ENCODE results near the gene BDH1.
"Not testable (repeated sequence)": the region's sequence is repeated elsewhere in the genome, so short reads cannot be mapped to it uniquely, and the experiment has no call there.

BDH1 gene

DNA sequence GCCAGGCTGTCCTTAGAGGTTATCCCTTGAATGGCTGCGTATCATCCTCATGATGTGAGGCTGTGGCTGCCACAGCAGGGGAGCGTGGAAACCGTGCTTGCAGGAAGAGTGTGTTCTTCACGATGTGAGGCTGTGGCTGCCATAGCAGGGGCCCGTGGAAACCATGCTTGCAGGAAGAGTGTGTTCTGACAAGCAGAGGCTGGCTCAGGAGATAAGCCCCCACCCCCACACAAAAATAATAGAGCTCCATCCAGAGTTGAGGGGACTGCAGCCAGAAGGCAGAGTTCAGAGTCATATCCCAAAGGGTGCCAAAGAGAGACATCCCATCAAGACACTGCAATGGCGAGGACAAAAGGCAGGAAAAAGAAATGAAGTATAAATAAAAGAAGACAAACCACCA lies 22.6 kb upstream of the BDH1 start:
- no peak for DNase-seq

DNA sequence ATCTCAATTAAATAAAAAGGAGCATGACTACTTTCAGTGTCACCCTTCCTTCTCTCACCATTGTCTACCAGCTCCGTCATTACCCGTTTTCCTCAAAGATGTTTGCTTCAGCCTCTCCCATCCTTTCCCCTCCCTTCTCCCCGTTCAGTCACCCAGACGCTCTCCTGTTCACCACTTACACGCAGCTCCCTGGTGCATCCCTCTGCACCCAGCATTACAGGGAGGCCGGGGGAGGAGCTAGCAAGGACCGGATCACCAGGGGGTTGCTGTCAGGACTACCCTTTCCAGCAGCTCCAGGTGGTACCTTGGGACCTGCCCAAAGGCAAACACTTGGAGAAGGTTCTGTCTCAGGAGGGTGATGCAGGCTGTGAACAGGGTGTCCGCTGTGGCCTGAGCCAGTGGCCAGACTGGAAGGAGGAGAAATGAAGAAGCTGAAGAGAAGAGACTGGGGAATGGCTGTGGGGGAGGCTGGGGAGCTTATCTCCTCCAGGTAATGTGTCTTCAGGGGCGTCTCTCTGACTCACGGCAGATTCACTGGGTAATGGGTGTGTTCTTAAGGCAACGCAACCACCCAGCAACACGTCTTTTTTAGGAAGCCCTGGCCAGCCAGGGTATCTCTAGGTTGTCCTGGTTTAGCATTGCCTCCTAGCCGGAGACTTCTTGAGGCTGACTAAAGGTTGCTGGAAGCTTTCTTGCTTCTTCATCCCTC lies 21.8 kb upstream of the BDH1 start:
- no peak for DNase-seq

DNA sequence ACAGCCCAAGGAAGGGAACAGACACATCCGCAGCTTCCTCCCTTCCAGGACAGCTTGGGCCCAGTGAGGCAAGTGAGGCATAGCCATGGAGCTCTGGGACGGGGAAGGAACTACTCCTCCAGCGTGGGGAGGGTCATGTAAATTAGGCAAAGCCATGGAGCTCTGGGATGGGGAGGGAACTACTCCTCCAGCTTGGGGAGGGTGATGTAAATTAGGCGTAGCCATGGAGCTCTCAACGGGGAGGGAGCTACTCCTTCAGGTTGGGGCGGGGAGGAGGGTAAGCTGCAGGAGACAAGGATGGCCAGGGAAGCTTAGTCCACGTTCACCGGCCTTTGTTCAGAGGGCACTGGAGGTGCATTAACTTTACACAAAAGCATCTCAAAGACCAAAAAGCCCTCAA lies 21.1 kb upstream of the BDH1 start:
- DNase-seq = no peak

DNA sequence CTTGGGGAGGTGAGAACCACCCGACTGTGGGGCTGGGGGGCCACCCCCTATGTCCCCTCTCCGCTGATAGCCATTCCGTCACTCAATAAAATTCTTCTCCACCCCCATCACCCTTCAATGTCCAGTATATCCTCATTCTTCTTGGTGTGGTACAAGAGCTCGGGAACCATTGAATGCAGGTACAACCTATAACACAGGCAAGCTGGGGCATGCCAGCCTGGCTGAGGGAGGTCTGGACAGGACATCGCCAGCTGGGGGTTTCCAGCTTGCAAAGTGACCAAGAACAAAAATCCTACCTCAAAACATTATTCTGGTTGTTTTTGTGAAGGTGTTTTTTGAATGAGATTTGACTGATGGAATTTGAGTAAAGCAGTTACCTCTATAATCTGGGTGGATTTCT lies 19.6 kb upstream of the BDH1 start:
- DNase-seq = no peak

DNA sequence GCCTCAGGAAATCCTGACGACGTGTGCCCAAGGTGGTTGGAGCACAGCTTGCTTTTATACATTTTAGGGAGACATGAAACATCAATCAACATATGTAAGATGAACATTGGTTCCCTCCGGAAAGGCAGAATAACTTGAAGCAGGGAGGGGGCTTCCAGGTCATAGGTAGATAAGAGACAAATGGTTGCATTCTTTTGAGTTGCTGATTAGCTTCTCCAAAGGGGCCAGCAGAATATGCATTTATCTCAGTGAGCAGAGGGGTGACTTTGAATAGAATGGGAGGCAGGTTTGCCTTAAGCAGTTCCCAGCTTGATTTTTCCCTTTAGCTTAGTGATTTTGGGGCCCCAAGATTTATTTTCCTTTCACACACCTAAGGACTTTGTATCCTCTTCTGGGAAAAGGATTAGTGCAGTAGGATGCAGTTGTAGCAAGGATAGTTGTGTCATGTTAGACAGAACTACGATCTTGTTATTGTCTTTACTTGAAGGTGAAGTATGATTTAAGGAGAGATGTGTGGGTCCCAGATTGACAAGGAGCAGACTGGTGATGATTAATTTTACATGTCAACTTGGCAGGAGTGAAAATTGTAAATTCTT lies 18.7 kb upstream of the BDH1 start:
- not testable (repeated sequence) for DNase-seq

DNA sequence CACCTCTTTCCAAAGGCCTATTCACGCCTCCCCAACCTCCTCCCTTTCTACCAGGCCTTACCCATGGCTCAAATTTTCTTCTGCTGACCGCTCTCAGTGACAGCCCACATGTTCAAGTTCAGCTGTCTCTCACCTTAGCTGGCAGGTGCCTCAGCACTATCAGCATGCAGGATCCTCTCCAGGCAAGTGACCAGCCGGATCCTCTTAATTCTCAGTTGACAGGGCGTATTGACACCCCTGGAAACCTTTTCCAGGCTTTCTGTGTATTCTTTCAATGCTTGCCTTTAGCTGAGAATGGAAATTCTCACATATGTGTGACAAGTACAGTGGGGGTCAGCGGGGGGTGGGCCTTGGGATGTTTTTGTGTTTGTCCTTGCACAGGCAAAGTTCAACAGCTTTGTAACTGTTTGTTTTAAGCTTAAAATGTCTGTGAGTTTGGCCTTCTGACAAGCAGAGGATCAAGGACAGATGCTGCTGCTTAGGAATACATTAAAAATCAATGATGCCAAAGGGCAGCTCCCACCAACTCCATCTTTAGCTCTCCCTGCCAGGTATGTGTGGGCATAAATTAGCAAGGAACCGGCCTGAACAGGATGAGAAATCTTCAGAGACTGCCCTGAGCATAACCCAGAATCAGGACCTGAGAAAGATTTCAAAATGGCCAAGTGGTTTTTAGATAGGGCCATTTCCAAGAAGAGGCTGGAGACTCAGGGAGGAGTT lies 17.4 kb upstream of the BDH1 start:
- DNase-seq = no peak

DNA sequence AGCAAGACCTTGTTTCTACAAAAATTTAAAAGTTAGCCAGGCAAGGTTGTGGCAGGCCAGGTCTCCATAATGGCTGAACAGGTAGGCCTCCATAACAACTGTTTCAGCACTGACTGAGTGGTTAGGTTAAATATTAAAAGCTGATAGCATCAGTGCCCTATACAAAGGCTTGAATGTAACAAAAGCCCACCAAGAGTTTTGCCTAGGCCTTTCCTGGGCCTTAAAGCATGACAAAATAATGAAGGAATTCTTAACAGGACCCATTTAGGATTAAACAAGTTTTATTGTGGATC lies 16.1 kb upstream of the BDH1 start:
- DNase-seq = not testable (repeated sequence)

DNA sequence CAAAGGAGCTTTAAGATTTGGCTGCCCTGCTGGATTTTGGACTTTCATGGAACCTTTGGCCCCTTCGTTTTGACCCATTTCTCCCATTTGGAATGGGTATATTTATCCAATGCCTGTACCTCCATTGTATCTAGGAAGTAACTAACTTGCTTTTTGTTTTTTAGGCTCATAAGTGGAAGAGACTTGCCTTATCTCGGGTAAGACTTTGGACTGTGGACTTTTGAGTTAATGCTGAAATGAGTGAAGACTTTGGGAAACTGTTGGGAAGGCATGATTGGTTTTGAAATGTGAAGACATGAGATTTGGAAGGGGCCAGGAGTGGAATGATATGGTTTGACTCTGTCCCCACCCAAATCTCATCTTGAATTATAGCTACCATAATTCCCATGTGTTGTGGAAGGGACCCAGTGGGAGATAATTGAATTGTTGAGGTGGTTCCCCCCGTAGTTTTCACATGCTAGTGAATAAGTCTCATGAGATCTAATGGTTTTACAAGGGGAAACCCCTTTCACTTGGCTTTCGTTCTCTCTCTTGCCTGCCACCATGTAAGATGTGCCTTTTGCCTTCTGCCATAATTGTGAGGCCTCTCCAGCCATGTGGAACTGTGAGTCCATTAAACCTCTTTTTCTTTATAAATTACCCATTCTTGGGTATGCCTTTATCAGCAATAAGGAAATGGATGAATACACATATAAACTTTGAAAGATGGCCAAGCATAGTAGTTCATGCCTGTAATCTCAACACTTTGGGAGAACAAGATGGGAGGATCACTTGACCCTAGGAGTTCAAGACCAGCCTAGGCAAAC lies 15.5 kb upstream of the BDH1 start:
- DNase-seq = not testable (repeated sequence)

DNA sequence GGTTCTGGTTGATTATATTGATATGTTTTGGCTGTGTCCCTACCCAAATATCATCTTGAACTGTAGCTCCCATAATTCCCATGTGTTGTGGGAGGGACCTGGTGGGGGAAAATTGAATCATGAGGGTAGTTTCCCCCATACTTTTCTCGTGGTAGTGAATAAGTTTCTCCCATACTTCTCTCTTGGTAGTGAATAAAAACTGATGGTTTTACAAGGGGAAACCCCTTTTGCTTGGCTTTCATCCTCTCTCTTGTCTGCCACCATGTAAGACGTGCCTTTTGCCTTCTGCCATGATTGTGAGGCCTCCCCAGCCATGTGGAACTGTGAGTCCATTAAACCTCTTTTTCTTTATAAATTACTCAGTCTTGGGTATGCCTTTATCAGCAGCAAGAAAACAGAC lies 13.7 kb upstream of the BDH1 start:
- DNase-seq = not testable (repeated sequence)

DNA sequence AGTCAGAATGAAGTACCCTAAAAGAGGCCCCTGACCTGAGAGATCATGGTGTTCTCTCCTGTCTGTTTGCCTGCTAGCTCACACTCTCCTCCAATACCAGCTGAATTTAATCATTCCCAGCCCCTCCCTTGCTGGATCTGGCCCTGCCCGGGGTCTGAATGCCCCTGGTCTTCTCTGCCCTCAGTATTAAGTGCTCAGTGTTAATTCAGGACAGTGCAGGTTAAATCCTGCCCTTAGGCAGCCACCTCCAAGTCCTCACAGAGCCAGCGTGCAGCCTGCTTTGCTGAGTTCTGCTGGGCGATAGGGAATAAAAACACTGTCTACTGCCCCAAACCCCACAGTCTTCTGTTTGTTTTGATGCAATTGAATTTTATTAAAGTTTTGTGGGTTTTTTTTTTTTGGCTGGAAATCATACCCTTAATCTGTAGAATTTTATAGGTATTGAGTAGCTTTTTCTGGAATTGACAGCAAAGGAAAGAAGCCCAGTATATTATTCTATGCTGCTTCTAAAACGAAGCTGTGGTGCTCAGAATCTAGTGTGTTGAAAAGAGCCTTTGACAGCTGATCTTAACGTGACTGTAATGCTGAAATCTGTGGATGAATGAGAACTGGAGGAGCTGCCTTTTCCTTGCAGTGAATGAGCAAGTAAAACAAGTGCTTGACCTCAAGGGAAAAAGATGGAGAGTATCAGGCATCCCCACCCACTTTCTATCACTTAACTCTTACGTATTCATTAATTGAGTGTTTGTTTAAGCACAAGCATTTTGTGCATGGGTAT lies 12.3 kb upstream of the BDH1 start:
- peak in 7 of 51 donors; percentile 5 to 57 (median 26) for DNase-seq

DNA sequence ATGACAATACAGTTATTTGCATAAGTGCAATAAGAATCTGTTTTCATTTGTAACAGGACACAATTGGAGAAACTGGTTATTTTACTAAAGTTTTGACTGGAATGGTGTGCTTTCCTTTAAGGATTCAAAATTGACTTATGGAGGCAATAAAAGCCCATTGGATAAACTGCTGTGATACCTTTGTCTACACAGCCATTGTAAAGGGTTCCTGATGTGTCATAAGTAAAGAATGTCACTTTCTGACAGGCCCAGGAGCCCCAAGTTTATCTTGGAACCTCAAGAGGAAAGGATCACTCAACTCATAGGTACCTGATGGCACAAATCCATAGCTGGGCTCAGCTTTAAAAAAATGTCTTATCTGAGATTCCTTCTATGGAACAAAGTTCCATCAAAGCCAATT lies 10.4 kb upstream of the BDH1 start:
- not testable (repeated sequence) for DNase-seq

DNA sequence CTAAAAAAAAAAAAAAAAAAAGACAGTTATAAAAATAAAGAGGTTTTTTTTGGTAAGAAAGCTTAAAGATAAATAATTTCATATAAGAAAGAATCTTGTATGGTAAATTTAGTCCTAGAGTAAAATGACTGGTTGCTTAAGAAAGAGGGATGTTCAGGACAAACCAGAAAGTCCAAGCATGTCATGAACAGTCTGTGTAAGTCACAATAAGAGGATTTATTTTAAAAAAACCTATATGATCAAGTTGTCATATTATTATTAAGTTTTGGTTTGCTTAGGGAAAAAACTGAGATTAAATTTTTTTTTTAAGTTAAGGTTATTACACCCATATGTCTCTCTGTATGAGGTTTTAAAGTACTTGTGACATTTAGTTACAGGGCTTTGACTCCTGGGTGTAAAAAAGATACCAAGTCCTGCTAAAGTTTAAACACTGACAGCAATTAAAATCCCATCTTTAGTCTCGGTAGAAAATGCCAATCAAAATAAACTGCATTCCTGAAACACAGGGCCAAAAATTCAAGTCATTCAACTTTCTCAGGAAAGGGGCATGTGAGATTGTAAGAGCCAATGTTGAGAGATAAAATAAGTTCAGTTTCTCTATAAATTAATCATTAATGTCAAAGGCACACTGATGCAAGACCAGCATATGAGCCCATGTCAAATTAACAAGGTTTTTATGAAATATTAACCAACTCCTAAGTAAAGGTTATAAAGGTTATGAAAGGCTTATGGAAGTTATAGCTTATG lies 8.5 kb upstream of the BDH1 start:
- no peak for DNase-seq

DNA sequence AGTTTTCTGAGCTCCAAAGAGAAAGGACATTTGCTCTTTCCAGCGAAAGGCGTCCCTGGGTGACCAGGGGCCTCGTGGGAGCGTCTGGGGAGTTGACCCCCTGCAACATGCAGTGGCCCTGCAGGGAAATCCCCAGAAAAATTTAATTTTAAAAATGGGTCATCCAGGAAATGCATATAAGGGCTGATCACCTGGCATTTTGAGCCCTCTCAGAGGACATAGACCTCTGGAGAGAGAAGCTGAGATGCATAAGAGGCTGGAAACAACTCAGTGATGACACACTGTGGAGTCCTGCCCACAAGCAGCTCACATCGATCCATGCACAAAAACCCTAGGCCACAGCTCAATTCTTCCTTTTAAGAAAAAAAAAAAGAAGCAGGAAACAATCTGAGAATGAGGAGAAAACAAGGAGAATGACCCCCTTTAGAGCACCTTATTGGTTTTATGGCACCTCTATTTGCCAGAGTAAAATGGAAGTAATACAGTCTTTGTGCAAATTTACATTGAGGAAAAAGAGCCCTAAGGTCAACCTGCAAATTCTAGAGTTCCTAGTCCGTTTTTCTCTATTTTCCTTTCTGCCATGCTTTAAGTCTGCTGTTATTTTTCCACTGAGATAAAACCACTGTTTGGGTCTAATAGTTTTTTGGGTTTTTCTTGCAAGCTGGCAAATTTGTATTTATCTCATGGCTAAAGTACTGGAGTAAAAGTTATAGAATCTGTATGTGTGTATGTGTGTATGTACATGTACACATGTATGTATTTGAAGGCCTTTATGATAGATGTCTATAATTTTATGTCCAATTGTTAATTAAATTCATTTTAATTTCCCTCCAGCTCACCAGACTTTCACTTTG lies 6.9 kb upstream of the BDH1 start:
- no peak for DNase-seq

DNA sequence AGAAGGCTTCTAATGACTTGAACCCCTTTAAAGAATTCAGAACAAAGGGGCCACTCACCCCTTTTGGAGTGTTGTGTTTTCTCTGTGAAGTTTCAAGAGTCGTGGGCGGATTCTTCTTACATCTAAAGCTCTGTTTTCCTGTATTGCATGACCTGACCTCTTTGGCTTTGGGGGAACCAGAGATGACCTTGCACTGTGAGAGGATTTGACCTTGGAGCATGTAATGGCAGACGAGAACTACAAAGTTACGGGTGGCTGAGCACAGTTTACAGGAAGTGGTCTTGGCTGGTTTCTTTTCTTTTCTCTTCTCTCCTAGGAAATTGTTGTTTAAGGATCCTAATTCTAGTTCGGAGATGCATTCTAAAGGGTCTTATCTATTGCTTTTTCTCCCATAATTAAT lies 6.2 kb upstream of the BDH1 start:
- DNase-seq = no peak

DNA sequence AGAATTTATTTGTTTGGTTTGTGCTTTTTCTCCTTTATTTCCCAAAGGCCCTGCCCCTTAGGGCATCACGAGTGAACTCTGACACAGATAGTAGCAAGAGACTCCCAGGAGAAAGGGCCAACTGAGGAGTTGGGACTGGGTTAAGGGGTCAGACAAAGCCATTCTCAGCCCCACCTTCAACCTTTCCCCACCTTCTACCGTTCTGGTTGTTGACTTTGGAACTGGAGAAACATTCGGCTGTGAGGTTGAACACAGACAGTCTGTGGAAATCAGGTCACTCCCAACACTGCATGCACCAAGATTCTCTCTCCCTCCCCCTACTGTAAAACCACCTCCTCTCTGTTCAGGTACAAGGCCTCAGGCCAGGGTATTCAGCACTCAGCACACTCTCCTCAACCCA lies 3.9 kb upstream of the BDH1 start:
- DNase-seq = no peak

DNA sequence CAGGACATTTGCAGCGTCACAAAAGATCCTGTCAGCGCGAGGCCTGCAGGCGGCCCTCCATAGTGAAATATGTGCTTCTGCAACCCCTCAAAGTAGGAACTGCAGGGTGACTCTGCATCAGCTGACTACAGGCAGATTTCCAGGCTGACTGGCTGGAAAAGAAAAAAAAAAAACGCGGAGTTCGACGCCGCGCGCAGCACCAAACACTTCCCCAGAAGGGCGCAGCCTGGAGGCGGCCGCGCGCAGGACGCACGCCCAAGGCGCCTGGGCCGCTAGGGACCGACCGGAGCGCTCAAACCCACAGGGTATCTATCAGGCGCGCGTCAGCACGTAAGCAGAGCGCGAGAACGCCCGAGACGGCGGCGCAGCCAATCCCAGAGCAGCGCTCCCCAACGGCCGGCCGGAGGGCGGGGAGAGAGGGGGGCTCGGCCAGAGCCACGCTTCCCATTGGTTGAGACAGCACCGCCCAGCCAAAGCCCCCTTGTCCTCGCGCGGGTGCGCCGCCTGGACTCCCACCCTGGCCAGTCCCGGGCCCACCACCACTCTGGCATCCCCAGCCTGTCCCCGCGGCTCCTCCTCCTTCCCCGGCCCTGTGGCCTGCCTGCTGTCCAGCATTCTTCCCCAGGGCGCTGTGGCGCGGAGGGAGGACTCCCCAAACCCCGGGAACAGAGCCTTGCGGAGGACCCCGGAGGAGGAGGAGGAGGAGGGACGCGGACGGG lies 1.0 kb downstream of the BDH1 start:
- peak; percentile 54 to 98 (median 95) for DNase-seq

DNA sequence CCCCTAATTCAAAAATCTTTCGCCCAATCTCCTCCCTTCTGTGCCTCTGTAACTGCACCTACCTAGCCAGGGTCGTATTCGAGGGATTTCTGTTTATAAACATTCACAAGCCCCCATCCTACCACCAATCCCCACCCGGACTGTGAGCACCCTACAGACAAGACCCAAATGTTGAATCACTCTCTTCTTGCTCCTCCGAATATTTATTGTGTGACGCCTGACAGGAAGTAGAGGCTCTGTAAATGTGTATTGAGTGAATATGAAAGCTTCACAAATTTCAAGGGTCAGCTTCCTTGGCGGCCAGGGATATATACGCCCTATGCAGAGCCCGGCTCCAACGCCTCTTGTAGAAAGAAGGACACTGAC lies 1.6 kb downstream of the BDH1 start:
- DNase-seq = peak in 1 of 51 donors; percentile 66

DNA sequence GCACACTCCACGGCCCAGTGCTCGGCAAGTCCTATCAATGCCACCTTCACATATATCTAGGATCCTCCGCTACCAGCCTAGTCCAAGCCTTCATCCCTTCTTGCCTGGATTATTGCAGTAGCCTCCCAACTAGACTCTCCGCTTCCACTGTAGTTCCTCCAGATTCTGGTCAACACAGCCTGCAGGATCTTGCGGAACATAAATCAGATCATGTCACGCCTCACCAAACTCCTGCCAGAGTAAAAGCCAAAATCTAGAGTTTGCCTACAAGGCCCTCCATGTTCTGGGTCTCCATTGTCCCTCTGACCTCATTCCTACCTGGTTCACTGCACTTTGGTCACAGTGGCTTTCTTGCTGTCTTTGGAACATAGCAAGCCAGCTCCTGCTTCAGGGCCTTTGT lies 3.6 kb downstream of the BDH1 start:
- DNase-seq = no peak

DNA sequence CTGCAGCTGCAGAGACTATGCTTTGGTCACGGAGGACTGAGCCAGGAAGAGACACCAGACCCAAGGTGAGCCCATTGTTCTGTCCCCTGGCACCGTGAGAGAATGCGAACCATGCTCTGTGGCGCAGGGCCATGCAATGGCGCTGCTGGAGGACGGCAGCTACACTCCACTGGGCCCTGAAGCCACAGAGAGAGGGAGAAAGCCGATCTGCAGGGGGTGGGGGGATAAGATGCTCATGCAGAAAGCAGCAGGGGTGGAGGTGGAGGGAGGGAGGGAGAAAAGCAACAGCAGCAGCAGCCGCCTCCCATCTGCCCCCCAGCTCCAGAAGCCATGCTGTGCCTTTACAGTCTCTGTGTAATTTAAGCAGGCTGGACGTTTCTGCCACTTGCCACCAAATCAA lies 5.3 kb downstream of the BDH1 start:
- DNase-seq = no peak

All from hypothalamus (tissue), 51 donors.